Mesenchymal stem cell (in vitro differentiated cells and primary cell): ENCODE data around the gene ARL15.

Experiments used
- DNase-seq: peaks from one replicate; pipeline ENCODE4 v3.0.0-alpha.2; 2013
- H2AFZ ChIP-seq: one replicate; pipeline ENCODE4 v1.6.1; 2013; ENCODE audit warnings: low read depth, mild to moderate bottlenecking, control low read depth, inconsistent platforms, low read length, moderate library complexity
- H2AK5ac ChIP-seq: 2 replicates; pipeline ENCODE4 v1.6.1; 2013; ENCODE audit warnings: low read length, moderate library complexity, mild to moderate bottlenecking, inconsistent platforms; ENCODE audit not compliant: severe bottlenecking
- H2BK120ac ChIP-seq: one replicate; pipeline ENCODE4 v1.6.1; 2013; ENCODE audit warnings: low read depth, mild to moderate bottlenecking, inconsistent platforms, low read length, moderate library complexity
- H2BK12ac ChIP-seq, 2 experiments: one replicate each; pipeline ENCODE4 v1.6.1; 2013; ENCODE audit warnings: inconsistent platforms in 2 of 2, low read length in 2 of 2, mild to moderate bottlenecking in 2 of 2, moderate library complexity in 2 of 2, control low read depth in 1 of 2
- H2BK15ac ChIP-seq: one replicate; pipeline ENCODE4 v1.6.1; 2013; ENCODE audit warnings: mild to moderate bottlenecking, low read depth, inconsistent platforms; ENCODE audit not compliant: poor library complexity, severe bottlenecking
- H2BK5ac ChIP-seq: 2 replicates; pipeline ENCODE4 v1.6.1; 2013; ENCODE audit warnings: low read depth, mild to moderate bottlenecking, low read length, control low read depth, inconsistent platforms; ENCODE audit not compliant: poor library complexity, severe bottlenecking
- H3K14ac ChIP-seq, 2 experiments: one replicate each; pipeline ENCODE4 v1.6.1; 2013; ENCODE audit warnings: inconsistent platforms in 2 of 2, low read length in 2 of 2, control low read depth in 1 of 2, mild to moderate bottlenecking in 1 of 2, moderate library complexity in 1 of 2
- H3K18ac ChIP-seq, 2 experiments: one replicate each; pipeline ENCODE4 v1.6.1; 2013; ENCODE audit warnings: inconsistent platforms in 2 of 2, low read length in 2 of 2, control low read depth in 1 of 2, low read depth in 1 of 2, mild to moderate bottlenecking in 1 of 2
- H3K23ac ChIP-seq, 2 experiments: one replicate each; pipeline ENCODE4 v1.6.1; 2013; ENCODE audit warnings: inconsistent platforms in 2 of 2, low read length in 2 of 2, mild to moderate bottlenecking in 2 of 2, moderate library complexity in 2 of 2, control low read depth in 1 of 2
- H3K27ac ChIP-seq: 2 replicates; pipeline ENCODE4 v1.5.1; 2013; ENCODE audit warnings: mild to moderate bottlenecking, moderate library complexity, low read length, control low read depth, inconsistent platforms; ENCODE audit not compliant: poor library complexity, severe bottlenecking
- H3K27me3 ChIP-seq, 2 experiments: 2 replicates each; pipeline versions ENCODE4 v1.6.1 to v1.7.0; 2013; ENCODE audit warnings: low read length in 2 of 2, mild to moderate bottlenecking in 2 of 2, moderate library complexity in 2 of 2, control low read depth in 1 of 2, inconsistent platforms in 1 of 2; ENCODE audit not compliant: control insufficient read depth in 1 of 2, insufficient read depth in 1 of 2
- H3K36me3 ChIP-seq, 2 experiments: 2 replicates each; pipeline versions ENCODE4 v1.6.1 to v1.7.0; 2013; ENCODE audit warnings: low read length in 2 of 2, control low read depth in 1 of 2, inconsistent platforms in 1 of 2, low read depth in 1 of 2, mild to moderate bottlenecking in 1 of 2; ENCODE audit not compliant: insufficient read depth in 2 of 2, control insufficient read depth in 1 of 2
- H3K4ac ChIP-seq, 2 experiments: one replicate each; pipeline ENCODE4 v1.6.1; 2013; ENCODE audit warnings: inconsistent platforms in 2 of 2, low read length in 2 of 2, mild to moderate bottlenecking in 2 of 2, moderate library complexity in 2 of 2, control low read depth in 1 of 2, low read depth in 1 of 2
- H3K4me1 ChIP-seq: 2 replicates; pipeline ENCODE4 v1.6.1; 2013; ENCODE audit warnings: low read depth, low read length, control low read depth; ENCODE audit not compliant: control insufficient read depth, insufficient read depth
- H3K4me2 ChIP-seq: 2 replicates; pipeline ENCODE4 v1.6.1; 2013; ENCODE audit warnings: low read length, mild to moderate bottlenecking, inconsistent platforms; ENCODE audit not compliant: poor library complexity, severe bottlenecking
- H3K4me3 ChIP-seq, 2 experiments: 2 replicates each; pipeline versions ENCODE4 v1.5.1 to v1.7.0; 2013; ENCODE audit warnings: low read length in 2 of 2, mild to moderate bottlenecking in 2 of 2, control low read depth in 1 of 2, low read depth in 1 of 2; ENCODE audit not compliant: insufficient read depth in 1 of 2
- H3K79me1 ChIP-seq: replicated peaks from 2 replicates; pipeline ENCODE4 v1.6.1; 2013; ENCODE audit warnings: mild to moderate bottlenecking, control low read depth, low read length, inconsistent platforms; ENCODE audit not compliant: poor library complexity, severe bottlenecking
- H3K9ac ChIP-seq: 2 replicates; pipeline ENCODE4 v1.7.0; 2013; ENCODE audit warnings: mild to moderate bottlenecking, low read length, moderate library complexity
- H3K9me3 ChIP-seq: 2 replicates; pipeline ENCODE4 v1.7.0; 2013; ENCODE audit warnings: mild to moderate bottlenecking, low read length; ENCODE audit not compliant: control insufficient read depth
- H4K8ac ChIP-seq: one replicate; pipeline ENCODE4 v1.6.1; 2013; ENCODE audit warnings: inconsistent platforms, mild to moderate bottlenecking, low read length, moderate library complexity
- H4K91ac ChIP-seq: one replicate; pipeline ENCODE4 v1.6.1; 2013; ENCODE audit warnings: mild to moderate bottlenecking, low read length, inconsistent platforms
- WGBS: methylation state at CpG from one replicate; pipeline ENCODE4 v1.1.7; 2013; ENCODE audit warnings: mixed read lengths; 5-methylcytosine and 5-hydroxymethylcytosine counted together

Gene ARL15

GRCh38 chr5:54135042-54135441 lies 175.3 kb downstream of the ARL15 start:
- 86% methylated on average over 1 of the region's 2 CpGs for WGBS
- Histone ChIP-seq H2BK120ac (no peak overlapping the region), H3K27me3 (no peaks in the 10 kb centered on the region), H4K91ac (no peak overlapping the region), H2BK15ac (no peak overlapping the region), H4K8ac (no peak overlapping the region), H2AK5ac (no peak overlapping the region), H3K27ac (no peak overlapping the region), H3K4me2 (no peak overlapping the region), H3K79me1 (peaks cover 5% of the 10 kb centered on the region), H3K4me1 (no peaks in the 10 kb centered on the region), H3K4ac (no peak overlapping the region), H2BK5ac (no peak overlapping the region), H2AFZ (no peak overlapping the region), H3K18ac (no peak overlapping the region), H3K14ac (no peak overlapping the region), H3K9ac (no peak overlapping the region), H3K4me3 (no peak overlapping the region), H3K9me3 (no peaks in the 10 kb centered on the region), H3K36me3 (no peaks in the 10 kb centered on the region), H3K23ac (no peak overlapping the region), H2BK12ac (no peak overlapping the region)
- peak; percentile 17 for DNase-seq

- H3K27ac ChIP-seq: no peak overlapping the region
Observed at GRCh38 chr5:54133917-54134316, 176.5 kb downstream of the ARL15 start.

DNA sequence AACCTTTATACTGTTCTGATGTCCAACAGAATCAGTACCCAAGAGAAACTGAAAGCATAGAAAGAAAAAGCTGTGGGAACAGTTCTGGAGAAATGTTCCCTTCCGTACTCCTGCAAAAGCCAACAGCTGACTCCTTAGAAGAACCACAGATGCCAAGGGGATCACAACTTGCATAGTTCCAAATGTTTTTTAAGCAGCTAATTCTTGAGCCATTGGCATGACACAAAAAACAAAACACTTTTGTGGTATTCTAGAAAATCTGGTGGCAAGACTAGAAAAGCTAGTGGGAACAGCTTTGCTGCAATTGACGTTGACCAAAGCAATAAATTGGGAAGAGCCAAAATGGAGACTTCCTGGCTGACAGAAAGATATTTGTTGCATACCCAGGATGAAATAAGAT lies 189.9 kb downstream of the ARL15 start:
- Histone ChIP-seq H2BK15ac (no peak overlapping the region), H2BK5ac (no peak overlapping the region), H4K91ac (no peak overlapping the region), H3K4ac (no peak overlapping the region), H4K8ac (no peak overlapping the region), H2AK5ac (no peak overlapping the region), H3K4me1 (no peaks in the 10 kb centered on the region), H3K14ac (no peak overlapping the region), H3K4me2 (no peak overlapping the region), H3K9me3 (no peaks in the 10 kb centered on the region), H3K23ac (no peak overlapping the region), H3K18ac (no peak overlapping the region), H3K4me3 (no peak overlapping the region), H3K27ac (no peak overlapping the region), H3K9ac (no peak overlapping the region), H2BK120ac (no peak overlapping the region), H2BK12ac (no peak overlapping the region), H3K36me3 (no peaks in the 10 kb centered on the region), H3K79me1 (peaks cover 2% of the 10 kb centered on the region), H2AFZ (no peak overlapping the region), H3K27me3 (no peaks in the 10 kb centered on the region)
- no peak for DNase-seq
- 100% methylated on average over 2 of the region's 2 CpGs for WGBS

More at GRCh38 chr5:54133917-54134316, 176.5 kb downstream of the ARL15 start:
- no peak for DNase-seq
- H3K4ac ChIP-seq: no peak overlapping the region
- H3K23ac ChIP-seq: no peak overlapping the region
- H3K14ac ChIP-seq: no peak overlapping the region
- no peaks in the 10 kb centered on the region for H3K4me1 ChIP-seq
- no peak overlapping the region for H2BK120ac ChIP-seq
- H2AFZ ChIP-seq: no peak overlapping the region
- H2AK5ac ChIP-seq: no peak overlapping the region
- no peak overlapping the region for H3K18ac ChIP-seq
- H2BK15ac ChIP-seq: no peak overlapping the region
- no peak overlapping the region for H4K91ac ChIP-seq
- no peaks in the 10 kb centered on the region for H3K27me3 ChIP-seq
- H3K4me2 ChIP-seq: no peak overlapping the region
- no peaks in the 10 kb centered on the region for H3K9me3 ChIP-seq
- no peak overlapping the region for H2BK5ac ChIP-seq
- no peak overlapping the region for H3K9ac ChIP-seq
- H3K4me3 ChIP-seq: no peak overlapping the region
- peaks cover 5% of the 10 kb centered on the region for H3K79me1 ChIP-seq
- no peak overlapping the region for H4K8ac ChIP-seq
- no peak overlapping the region for H2BK12ac ChIP-seq
- no peaks in the 10 kb centered on the region for H3K36me3 ChIP-seq

GRCh38 chr5:54117957-54118356 lies 192.4 kb downstream of the ARL15 start:
- Histone ChIP-seq H3K4me3 (no peak overlapping the region), H3K9me3 (no peaks in the 10 kb centered on the region), H4K91ac (no peak overlapping the region), H3K36me3 (no peaks in the 10 kb centered on the region), H2BK5ac (no peak overlapping the region), H4K8ac (no peak overlapping the region), H2BK12ac (no peak overlapping the region), H3K27ac (no peak overlapping the region), H3K79me1 (no peaks in the 10 kb centered on the region), H3K4me2 (no peak overlapping the region), H3K14ac (no peak overlapping the region), H3K18ac (no peak overlapping the region), H3K9ac (no peak overlapping the region), H2BK15ac (no peak overlapping the region), H2BK120ac (no peak overlapping the region), H2AK5ac (no peak overlapping the region), H3K27me3 (no peaks in the 10 kb centered on the region), H3K4me1 (no peaks in the 10 kb centered on the region), H3K23ac (no peak overlapping the region), H2AFZ (no peak overlapping the region), H3K4ac (no peak overlapping the region)
- 100% methylated on average over 2 of the region's 2 CpGs for WGBS
- DNase-seq: no peak
